ENCODE data around the gene FOS. TPM values are rescaled to one million over a fixed set of nuclear protein-coding genes. Genes with fewer than 3 reads are reported as not detected.

FOS gene
- total and polyA plus RNA-seq, 2 of the 13 experiments (the other 11 are each of a cell fraction or from before 2014, with no cell fraction given): 15.9 to 24.2 TPM

GRCh38 chr14:75328558-75329155 is 50.0 kb downstream of the FOS start (continued):
- no peak for TF ChIP-seq ATRX (CRISPR knock-in tag; IDR thresholded peaks at IDR 0.05; ENCODE audit: borderline replicate concordance)
- no peak for TF ChIP-seq ZNF563 (CRISPR knock-in tag; IDR thresholded peaks at IDR 0.05)
- TF ChIP-seq REL (CRISPR knock-in tag; conservative IDR thresholded peaks at IDR 0.05): no peak
- no peak for TF ChIP-seq TCF7L2 (IDR thresholded peaks at IDR 0.05; ENCODE audit: low read depth, low read length)
- TF ChIP-seq ZNF282 (IDR thresholded peaks at IDR 0.05; ENCODE audit: partially characterized antibody): no peak
- TF ChIP-seq MEIS1 (CRISPR knock-in tag; IDR thresholded peaks at IDR 0.05; ENCODE audit: borderline replicate concordance): no peak; the same call in 1 of the 2 replicates
- TF ChIP-seq NFIC (IDR thresholded peaks at IDR 0.05; ENCODE audit: low read length): no peak
- TF ChIP-seq KDM3A (CRISPR knock-in tag; IDR thresholded peaks at IDR 0.05; ENCODE audit: low read depth): no peak
- TF ChIP-seq MAF1 (CRISPR knock-in tag; IDR thresholded peaks at IDR 0.05; ENCODE audit: borderline replicate concordance): no peak
- TF ChIP-seq ZNF331 (CRISPR knock-in tag; IDR thresholded peaks at IDR 0.05): peak; percentile 48; the same call in 1 of the 2 replicates
- no peak for TF ChIP-seq ATF7-NPFF (CRISPR knock-in tag; IDR thresholded peaks at IDR 0.05; ENCODE audit: low read depth)
- no peak for TF ChIP-seq ZFX (CRISPR knock-in tag; IDR thresholded peaks at IDR 0.05; ENCODE audit: low read depth)
- TF ChIP-seq SIX1 (CRISPR knock-in tag; IDR thresholded peaks at IDR 0.05; ENCODE audit: borderline replicate concordance): no peak
- no peak for TF ChIP-seq IKZF5 (CRISPR knock-in tag; IDR thresholded peaks at IDR 0.05)
- TF ChIP-seq CBX5 (CRISPR knock-in tag; IDR thresholded peaks at IDR 0.05; ENCODE audit: borderline replicate concordance): no peak
- TF ChIP-seq NR2F2 (IDR thresholded peaks at IDR 0.05; ENCODE audit: borderline replicate concordance, low read depth): no peak
- no peak for TF ChIP-seq PTBP1 (IDR thresholded peaks at IDR 0.05; ENCODE audit: low read depth, low read length, poor library complexity, severe bottlenecking)
- no peak for TF ChIP-seq ZNF343 (CRISPR knock-in tag; IDR thresholded peaks at IDR 0.05)
- no peak for TF ChIP-seq RARG (CRISPR knock-in tag; IDR thresholded peaks at IDR 0.05; ENCODE audit: low read depth)
- TF ChIP-seq EHMT2 (IDR thresholded peaks at IDR 0.05; ENCODE audit: borderline replicate concordance, low read depth, low read length): no peak
- no peak for TF ChIP-seq ZNF230 (CRISPR knock-in tag; IDR thresholded peaks at IDR 0.05)
- TF ChIP-seq ADNP (CRISPR knock-in tag; IDR thresholded peaks at IDR 0.05): no peak
- no peak for TF ChIP-seq MXD3 (CRISPR knock-in tag; IDR thresholded peaks at IDR 0.05)
- TF ChIP-seq POGK (CRISPR knock-in tag; conservative IDR thresholded peaks at IDR 0.05): no peak
- no peak for TF ChIP-seq SMAD9 (CRISPR knock-in tag; IDR thresholded peaks at IDR 0.05)
- no peak for TF ChIP-seq ZNF691 (CRISPR knock-in tag; IDR thresholded peaks at IDR 0.05; ENCODE audit: borderline replicate concordance, low read depth)
- TF ChIP-seq SALL1 (CRISPR knock-in tag; IDR thresholded peaks at IDR 0.05): peak; percentile 85
- TF ChIP-seq ZNF235 (CRISPR knock-in tag; IDR thresholded peaks at IDR 0.05; ENCODE audit: borderline replicate concordance): no peak
- no peak for TF ChIP-seq KDM1A (CRISPR knock-in tag; IDR thresholded peaks at IDR 0.05)
